SKM-1 (cell line): Measurements from ENCODE around the gene DIP2C.
"Not testable (repeated sequence)": the region's sequence is repeated elsewhere in the genome, so short reads cannot be mapped to it uniquely, and the experiment has no call there.

Source experiments
- DNase-seq: peaks from one replicate; lab custom pipeline; 2025; ENCODE audit not compliant: unreplicated experiment; lab: John Stamatoyannopoulos, UW

Gene DIP2C

GRCh38 chr10:600234-600633 is 89.2 kb downstream of the DIP2C start:
- DNase-seq = no peak

- no peak for DNase-seq
Measured at GRCh38 chr10:599767-600166, 89.7 kb downstream of the DIP2C start.

- DNase-seq = no peak
Measured at GRCh38 chr10:598415-599170, 90.9 kb downstream of the DIP2C start.

- DNase-seq = no peak
Measured at GRCh38 chr10:597976-598375, 91.5 kb downstream of the DIP2C start.

GRCh38 chr10:596725-597345 is 92.6 kb downstream of the DIP2C start:
- DNase-seq = no peak

GRCh38 chr10:596131-596530 is 93.3 kb downstream of the DIP2C start:
- DNase-seq = not testable (repeated sequence)

- no peak for DNase-seq
Measured at GRCh38 chr10:595473-595872, 94.0 kb downstream of the DIP2C start.

- no peak for DNase-seq
Measured at GRCh38 chr10:594584-595270, 94.7 kb downstream of the DIP2C start.

- DNase-seq = no peak
Measured at GRCh38 chr10:593901-594457, 95.5 kb downstream of the DIP2C start.

GRCh38 chr10:593421-593820 is 96.0 kb downstream of the DIP2C start:
- DNase-seq = no peak

- DNase-seq = no peak
Measured at GRCh38 chr10:593016-593415, 96.5 kb downstream of the DIP2C start.

- no peak for DNase-seq
Measured at GRCh38 chr10:591646-592045, 97.8 kb downstream of the DIP2C start.

GRCh38 chr10:590721-591120 is 98.7 kb downstream of the DIP2C start:
- DNase-seq = no peak

- no peak for DNase-seq
Measured at GRCh38 chr10:589961-590680, 99.3 kb downstream of the DIP2C start.

GRCh38 chr10:588246-589165 is 101.0 kb downstream of the DIP2C start:
- DNase-seq = no peak

- no peak for DNase-seq
Measured at GRCh38 chr10:586716-587115, 102.8 kb downstream of the DIP2C start.

GRCh38 chr10:586151-586550 is 103.3 kb downstream of the DIP2C start:
- DNase-seq = no peak

GRCh38 chr10:585502-585901 is 104.0 kb downstream of the DIP2C start:
- no peak for DNase-seq

- DNase-seq = not testable (repeated sequence)
Measured at GRCh38 chr10:584497-585290, 104.8 kb downstream of the DIP2C start.
